ENCODE results near the gene IQCM.

IQCM gene

DNA sequence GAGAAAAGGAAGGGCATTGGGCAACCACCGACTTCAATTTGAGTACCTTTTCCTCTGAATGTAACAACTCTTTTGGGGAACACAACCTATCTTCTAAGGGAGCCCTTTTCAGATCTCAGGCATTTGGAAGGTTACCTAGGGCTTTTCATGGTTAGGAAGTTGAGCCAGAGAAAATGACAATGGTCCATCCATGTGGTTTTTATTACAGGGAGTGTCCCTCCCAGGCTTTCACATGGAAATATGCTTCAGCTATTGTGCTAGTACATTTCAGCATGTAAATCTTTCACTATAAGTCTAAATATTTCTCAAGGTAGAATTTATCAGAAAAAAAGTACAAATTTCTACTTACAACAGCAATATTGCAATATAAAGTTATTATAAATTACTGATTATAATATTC is 259.8 kb downstream of the IQCM start:
- TF ChIP-seq, protein P1, sequence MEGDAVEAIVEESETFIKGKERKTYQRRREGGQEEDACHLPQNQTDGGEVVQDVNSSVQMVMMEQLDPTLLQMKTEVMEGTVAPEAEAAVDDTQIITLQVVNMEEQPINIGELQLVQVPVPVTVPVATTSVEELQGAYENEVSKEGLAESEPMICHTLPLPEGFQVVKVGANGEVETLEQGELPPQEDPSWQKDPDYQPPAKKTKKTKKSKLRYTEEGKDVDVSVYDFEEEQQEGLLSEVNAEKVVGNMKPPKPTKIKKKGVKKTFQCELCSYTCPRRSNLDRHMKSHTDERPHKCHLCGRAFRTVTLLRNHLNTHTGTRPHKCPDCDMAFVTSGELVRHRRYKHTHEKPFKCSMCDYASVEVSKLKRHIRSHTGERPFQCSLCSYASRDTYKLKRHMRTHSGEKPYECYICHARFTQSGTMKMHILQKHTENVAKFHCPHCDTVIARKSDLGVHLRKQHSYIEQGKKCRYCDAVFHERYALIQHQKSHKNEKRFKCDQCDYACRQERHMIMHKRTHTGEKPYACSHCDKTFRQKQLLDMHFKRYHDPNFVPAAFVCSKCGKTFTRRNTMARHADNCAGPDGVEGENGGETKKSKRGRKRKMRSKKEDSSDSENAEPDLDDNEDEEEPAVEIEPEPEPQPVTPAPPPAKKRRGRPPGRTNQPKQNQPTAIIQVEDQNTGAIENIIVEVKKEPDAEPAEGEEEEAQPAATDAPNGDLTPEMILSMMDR (IDR thresholded peaks at IDR 0.05): no peak

DNA sequence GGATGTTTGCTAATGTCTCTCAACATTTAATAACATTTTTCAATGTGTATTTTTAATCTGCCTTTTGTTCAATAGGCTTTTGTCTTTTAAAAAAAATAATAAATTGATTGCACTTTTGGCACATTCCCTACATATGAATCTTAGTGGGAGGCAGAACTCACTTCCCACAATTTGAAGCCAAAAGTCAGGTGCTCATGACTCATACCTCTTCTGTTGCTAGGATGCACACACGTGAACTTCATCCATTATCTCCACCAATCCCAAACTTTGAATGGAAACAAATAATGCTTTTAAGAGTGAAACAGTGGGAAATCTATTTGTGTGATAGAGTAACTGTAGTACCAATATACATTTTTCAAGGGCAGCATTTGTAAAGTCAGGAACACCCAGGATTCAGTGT is 260.5 kb downstream of the IQCM start:
- TF ChIP-seq, protein P1 (IDR thresholded peaks at IDR 0.05): no peak

DNA sequence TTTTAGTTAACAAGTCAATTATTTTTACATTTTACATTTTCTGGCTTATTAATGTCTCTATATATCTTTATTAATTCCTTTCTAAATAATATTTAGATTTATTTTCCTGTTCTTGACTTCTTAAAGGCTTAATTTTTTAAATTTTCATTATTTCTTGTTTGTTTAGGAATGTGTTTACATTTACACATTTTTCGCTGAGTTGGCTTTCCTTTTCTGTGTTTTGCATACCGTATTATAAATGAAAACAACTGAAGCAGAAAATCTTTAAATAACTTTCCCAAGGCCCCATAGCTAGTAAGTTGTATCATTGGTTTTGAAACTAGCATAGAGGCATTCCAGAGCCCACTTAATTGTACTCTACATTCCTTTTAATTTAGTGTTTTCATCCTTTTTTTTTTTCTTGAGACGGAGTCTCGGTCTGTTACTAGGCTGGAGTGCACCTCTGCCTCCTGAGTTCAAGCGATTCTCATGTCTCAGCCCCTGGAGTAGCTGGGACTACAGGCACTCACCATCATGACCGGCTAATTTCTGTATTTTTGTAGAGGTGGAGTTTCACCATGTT is 261.6 kb downstream of the IQCM start:
- TF ChIP-seq, protein P1 (IDR thresholded peaks at IDR 0.05): no peak

DNA sequence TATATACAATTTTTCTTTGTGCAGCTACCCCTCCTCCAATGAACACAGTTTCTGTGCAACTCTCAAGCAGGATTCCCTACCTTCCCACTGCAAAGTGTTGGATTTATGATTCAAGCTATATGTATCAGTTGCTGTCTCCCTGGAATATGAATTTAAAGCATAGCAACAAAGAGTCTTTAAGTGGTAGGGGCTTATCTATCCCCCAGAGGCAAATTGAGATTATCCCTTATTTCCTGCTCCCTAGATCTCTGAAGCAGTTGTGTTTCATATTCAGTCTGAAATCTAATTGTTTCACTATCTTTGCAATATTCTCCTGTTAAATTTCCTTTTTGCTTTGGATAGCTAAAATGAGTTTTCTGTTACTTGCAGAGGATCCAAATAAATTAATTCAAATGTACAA is 263.0 kb downstream of the IQCM start:
- TF ChIP-seq, protein P1 (IDR thresholded peaks at IDR 0.05): no peak

DNA sequence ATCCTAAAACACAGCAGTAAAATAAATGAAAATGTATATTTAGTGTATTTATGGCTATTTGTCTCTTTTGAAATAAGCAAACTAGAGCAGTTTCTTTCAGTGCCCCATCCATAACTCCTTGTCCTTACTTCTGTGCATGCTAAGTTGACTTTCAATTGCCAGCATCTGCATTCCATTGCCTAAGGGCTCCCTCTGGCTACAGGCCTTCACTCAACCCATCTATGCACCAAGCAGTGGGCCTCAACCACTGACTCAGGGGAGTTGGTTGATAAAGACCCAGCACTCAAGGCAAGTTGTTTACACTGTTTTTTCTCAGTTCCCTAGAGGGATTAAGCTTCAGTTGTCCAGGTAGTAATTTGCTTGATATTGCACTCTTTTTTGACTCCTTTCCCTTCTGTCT is 265.7 kb downstream of the IQCM start:
- TF ChIP-seq, protein P1 (IDR thresholded peaks at IDR 0.05): no peak

DNA sequence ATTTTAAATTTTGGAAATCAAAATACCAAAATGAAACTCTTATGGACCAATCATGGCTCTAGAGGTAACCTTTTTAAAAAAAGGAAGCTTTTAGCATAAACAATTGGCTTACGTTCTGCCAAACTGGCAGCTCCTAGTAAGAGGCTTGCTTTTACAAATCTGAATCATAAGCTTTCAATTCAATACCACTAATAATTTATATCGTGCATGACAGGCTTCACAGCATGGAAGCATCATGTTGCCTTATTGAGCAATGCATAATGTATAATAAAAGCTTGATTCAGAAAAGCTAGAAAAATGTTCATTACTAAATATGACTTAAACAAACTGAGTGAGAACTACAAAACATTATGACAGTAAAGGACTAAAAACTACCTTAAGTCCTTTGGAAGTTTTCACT is 280.9 kb downstream of the IQCM start:
- TF ChIP-seq, protein P1 (IDR thresholded peaks at IDR 0.05): no peak

DNA sequence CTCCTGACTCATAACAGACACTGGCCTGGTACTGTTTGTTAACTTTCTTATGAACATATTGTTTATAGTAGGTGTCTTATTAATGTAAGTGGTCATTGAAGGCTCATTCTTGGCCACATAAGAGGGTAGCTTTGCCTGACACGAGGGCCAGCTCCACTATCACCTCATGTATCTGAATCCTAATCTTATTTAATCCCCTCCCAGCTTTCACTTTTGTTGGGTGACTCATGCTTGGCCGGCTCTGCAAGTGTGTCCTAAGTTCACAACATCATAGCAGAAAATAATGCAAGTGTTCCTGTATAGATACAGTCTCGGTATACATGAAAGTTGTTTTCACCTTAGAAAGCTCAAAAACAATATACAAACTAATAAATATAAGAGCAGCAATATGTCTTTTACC is 283.8 kb downstream of the IQCM start:
- TF ChIP-seq, protein P1 (IDR thresholded peaks at IDR 0.05): no peak

DNA sequence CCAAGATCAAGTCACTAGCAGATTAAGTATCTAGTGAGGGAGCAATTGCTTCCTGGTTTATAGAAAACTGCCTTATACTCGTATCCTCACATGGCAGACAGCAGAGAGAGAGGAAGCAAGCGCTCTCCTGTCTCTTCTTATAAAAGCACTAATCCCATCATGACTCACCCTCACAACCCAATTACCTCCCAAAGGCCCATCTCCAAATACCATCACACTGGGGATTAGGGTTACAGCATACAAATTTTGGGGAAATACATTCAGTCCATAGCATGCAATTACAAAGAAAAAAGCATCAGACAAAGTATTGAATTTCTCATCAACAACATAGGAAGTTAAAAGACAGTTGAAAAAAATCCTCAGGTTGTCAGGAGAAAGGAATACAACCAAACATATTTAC is 292.6 kb downstream of the IQCM start:
- TF ChIP-seq, protein P1 (IDR thresholded peaks at IDR 0.05): no peak

All from LNCAP (cell line).